Erythroblast (primary cell): ENCODE measurements around the gene FHL5.

ENCODE experiments used
- GATA1 ChIP-seq: IDR thresholded peaks from 2 replicates; pipeline ENCODE4 v1.6.1; 2011; ENCODE audit warnings: low read depth, mild to moderate bottlenecking, control low read depth, low read length, moderate library complexity
- POLR2A ChIP-seq: IDR thresholded peaks from 2 replicates; pipeline ENCODE4 v1.6.1; 2011; ENCODE audit warnings: mild to moderate bottlenecking, low read length

DNA sequence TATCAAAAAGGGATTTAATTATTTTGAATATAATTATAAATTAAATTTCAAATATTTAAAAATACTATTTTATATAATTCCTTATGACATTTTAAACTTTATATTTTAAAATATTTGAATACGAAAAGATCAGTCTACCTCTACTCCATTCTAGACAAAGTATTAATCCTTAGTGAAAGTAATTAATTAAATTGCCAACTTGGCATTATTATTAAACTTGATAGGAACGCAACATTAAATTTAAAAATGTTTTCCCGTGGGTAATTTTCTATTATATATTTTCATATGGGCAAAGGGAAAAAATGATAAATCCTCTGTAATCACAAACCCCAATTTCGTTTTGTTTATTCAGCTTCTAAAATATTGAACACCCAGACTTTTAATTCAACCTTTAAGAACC is 8.4 kb upstream of the FHL5 start:
- TF ChIP-seq POLR2A, result no peak
- no peak for TF ChIP-seq GATA1
